Neural cell (in vitro differentiated cells): ENCODE results near the gene WDR75.

Experiments
- EP300 ChIP-seq: fragments of 450-650 bp; conservative IDR thresholded peaks from 2 replicates; pipeline ENCODE4 v1.6.1; 2014; ENCODE audit warnings: antibody characterized with exemption, mild to moderate bottlenecking, moderate library complexity; ENCODE audit not compliant: poor library complexity, severe bottlenecking
- EZH2 ChIP-seq: fragments of 200-600, 300-800 bp; shearing (Covaris generic), sonication (generic); IDR thresholded peaks from 2 replicates; pipeline ENCODE4 v1.6.1; 2014; ENCODE audit warnings: antibody characterized with exemption, low read length, borderline replicate concordance, mild to moderate bottlenecking; ENCODE audit not compliant: insufficient read depth, poor library complexity, severe bottlenecking
- MXI1 ChIP-seq: fragments of 450-650 bp; conservative IDR thresholded peaks from 2 replicates; pipeline ENCODE4 v1.6.1; 2014; ENCODE audit warnings: antibody characterized with exemption, mild to moderate bottlenecking; ENCODE audit not compliant: poor library complexity, severe bottlenecking
- POLR2AphosphoS5 ChIP-seq: IDR thresholded peaks from 2 replicates; pipeline ENCODE4 v1.6.1; 2012
- RAD21 ChIP-seq: fragments of 450-650 bp; conservative IDR thresholded peaks from 2 replicates; pipeline ENCODE4 v1.6.1; 2014; ENCODE audit warnings: antibody characterized with exemption, mild to moderate bottlenecking, moderate library complexity
- SMC3 ChIP-seq: fragments of 450-650 bp; conservative IDR thresholded peaks from 2 replicates; pipeline ENCODE4 v1.6.1; 2014; ENCODE audit warnings: antibody characterized with exemption, mild to moderate bottlenecking, moderate library complexity; ENCODE audit not compliant: poor library complexity
- TAF1 ChIP-seq: IDR thresholded peaks from 2 replicates; pipeline ENCODE4 v1.6.1; 2012; ENCODE audit warnings: low read depth
- TF ChIP-seq, protein P1 (sequence below): IDR thresholded peaks from 2 replicates; pipeline ENCODE4 v1.6.1; 2012; ENCODE audit warnings: borderline replicate concordance
- TF ChIP-seq, protein P2 (sequence below): fragments of 450-650 bp; IDR thresholded peaks from 2 replicates; pipeline ENCODE4 v1.5.1; 2014; ENCODE audit warnings: antibody characterized with exemption, mild to moderate bottlenecking, moderate library complexity; ENCODE audit not compliant: poor library complexity, severe bottlenecking

DNA sequence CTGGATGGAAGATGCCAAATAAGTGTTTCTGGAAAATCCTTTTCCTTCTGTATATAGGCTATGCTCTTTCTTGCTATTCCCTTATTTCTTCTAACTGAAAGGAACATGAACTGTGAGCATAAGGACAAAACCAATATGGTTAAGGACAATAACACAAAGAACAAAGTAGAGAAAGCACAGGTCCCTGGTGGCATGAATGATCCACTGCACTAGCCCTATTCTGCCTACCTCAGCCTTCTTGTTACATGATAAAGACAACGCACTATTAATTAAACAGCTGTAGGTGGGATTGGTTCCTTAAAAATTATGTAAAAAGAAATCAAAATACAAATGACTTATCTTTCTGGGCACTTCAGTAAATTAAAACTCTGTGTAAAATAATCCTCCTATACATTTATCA, 1.9 kb upstream of the WDR75 start:
- TF ChIP-seq, protein P1, sequence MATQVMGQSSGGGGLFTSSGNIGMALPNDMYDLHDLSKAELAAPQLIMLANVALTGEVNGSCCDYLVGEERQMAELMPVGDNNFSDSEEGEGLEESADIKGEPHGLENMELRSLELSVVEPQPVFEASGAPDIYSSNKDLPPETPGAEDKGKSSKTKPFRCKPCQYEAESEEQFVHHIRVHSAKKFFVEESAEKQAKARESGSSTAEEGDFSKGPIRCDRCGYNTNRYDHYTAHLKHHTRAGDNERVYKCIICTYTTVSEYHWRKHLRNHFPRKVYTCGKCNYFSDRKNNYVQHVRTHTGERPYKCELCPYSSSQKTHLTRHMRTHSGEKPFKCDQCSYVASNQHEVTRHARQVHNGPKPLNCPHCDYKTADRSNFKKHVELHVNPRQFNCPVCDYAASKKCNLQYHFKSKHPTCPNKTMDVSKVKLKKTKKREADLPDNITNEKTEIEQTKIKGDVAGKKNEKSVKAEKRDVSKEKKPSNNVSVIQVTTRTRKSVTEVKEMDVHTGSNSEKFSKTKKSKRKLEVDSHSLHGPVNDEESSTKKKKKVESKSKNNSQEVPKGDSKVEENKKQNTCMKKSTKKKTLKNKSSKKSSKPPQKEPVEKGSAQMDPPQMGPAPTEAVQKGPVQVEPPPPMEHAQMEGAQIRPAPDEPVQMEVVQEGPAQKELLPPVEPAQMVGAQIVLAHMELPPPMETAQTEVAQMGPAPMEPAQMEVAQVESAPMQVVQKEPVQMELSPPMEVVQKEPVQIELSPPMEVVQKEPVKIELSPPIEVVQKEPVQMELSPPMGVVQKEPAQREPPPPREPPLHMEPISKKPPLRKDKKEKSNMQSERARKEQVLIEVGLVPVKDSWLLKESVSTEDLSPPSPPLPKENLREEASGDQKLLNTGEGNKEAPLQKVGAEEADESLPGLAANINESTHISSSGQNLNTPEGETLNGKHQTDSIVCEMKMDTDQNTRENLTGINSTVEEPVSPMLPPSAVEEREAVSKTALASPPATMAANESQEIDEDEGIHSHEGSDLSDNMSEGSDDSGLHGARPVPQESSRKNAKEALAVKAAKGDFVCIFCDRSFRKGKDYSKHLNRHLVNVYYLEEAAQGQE: no peak
- TF ChIP-seq, protein P2, sequence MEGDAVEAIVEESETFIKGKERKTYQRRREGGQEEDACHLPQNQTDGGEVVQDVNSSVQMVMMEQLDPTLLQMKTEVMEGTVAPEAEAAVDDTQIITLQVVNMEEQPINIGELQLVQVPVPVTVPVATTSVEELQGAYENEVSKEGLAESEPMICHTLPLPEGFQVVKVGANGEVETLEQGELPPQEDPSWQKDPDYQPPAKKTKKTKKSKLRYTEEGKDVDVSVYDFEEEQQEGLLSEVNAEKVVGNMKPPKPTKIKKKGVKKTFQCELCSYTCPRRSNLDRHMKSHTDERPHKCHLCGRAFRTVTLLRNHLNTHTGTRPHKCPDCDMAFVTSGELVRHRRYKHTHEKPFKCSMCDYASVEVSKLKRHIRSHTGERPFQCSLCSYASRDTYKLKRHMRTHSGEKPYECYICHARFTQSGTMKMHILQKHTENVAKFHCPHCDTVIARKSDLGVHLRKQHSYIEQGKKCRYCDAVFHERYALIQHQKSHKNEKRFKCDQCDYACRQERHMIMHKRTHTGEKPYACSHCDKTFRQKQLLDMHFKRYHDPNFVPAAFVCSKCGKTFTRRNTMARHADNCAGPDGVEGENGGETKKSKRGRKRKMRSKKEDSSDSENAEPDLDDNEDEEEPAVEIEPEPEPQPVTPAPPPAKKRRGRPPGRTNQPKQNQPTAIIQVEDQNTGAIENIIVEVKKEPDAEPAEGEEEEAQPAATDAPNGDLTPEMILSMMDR: no peak
- TF ChIP-seq EP300: no peak
- TF ChIP-seq RAD21: no peak
- TF ChIP-seq SMC3: no peak
- no peak for TF ChIP-seq MXI1
- TF ChIP-seq EZH2: no peak
- no peak for TF ChIP-seq POLR2AphosphoS5
- TF ChIP-seq TAF1: no peak
